BE2C (cell line): ENCODE data around the gene EYS.

Experiments
- DNase-seq: peaks from one replicate; pipeline ENCODE4 v3.0.0-alpha.2; 2020
- H3K27me3 ChIP-seq: fragments of 250-450 bp; sonication (Bioruptor Pico); 2 replicates; pipeline ENCODE4 v1.5.1; 2020; ENCODE audit warnings: mild to moderate bottlenecking
- H3K36me3 ChIP-seq: fragments of 250-450 bp; sonication (Bioruptor Pico); 2 replicates; pipeline ENCODE4 v1.5.1; 2020; ENCODE audit warnings: mild to moderate bottlenecking
- H3K4me1 ChIP-seq: fragments of 250-450 bp; sonication (Bioruptor Pico); 2 replicates; pipeline ENCODE4 v1.5.1; 2020
- H3K4me3 ChIP-seq: 2 replicates; pipeline ENCODE4 v1.5.1; 2011; ENCODE audit warnings: low read depth, low read length
- H3K9me3 ChIP-seq: fragments of 250-450 bp; sonication (Bioruptor Pico); 2 replicates; pipeline ENCODE4 v1.5.1; 2020
- TF ChIP-seq, protein P1 (sequence below): IDR thresholded peaks from 2 replicates; pipeline ENCODE4 v1.5.1; 2012; ENCODE audit warnings: mild to moderate bottlenecking, low read depth, low read length

Gene EYS

DNA sequence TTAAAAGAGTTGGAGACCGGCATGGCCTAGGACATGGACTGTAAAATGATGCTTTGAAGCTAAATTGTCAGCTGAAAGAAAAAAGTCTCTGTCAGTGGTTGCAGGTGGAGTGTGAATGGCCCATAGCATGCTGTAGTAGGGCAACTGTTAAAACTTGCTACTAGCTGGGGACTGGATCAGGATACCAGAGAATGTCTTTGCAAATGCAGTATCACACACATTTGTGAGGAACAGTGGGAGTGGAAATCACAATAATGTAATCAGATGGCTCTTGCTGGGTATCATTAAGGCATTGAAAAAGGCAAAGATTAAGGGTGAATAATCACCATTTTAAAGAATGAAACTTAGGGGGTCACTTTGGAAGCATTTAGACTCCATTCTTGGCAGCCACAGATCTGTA lies 737.9 kb downstream of the EYS start:
- H3K27me3 ChIP-seq, result no peaks in the 10 kb centered on the region
- TF ChIP-seq, protein P1, sequence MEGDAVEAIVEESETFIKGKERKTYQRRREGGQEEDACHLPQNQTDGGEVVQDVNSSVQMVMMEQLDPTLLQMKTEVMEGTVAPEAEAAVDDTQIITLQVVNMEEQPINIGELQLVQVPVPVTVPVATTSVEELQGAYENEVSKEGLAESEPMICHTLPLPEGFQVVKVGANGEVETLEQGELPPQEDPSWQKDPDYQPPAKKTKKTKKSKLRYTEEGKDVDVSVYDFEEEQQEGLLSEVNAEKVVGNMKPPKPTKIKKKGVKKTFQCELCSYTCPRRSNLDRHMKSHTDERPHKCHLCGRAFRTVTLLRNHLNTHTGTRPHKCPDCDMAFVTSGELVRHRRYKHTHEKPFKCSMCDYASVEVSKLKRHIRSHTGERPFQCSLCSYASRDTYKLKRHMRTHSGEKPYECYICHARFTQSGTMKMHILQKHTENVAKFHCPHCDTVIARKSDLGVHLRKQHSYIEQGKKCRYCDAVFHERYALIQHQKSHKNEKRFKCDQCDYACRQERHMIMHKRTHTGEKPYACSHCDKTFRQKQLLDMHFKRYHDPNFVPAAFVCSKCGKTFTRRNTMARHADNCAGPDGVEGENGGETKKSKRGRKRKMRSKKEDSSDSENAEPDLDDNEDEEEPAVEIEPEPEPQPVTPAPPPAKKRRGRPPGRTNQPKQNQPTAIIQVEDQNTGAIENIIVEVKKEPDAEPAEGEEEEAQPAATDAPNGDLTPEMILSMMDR, result no peak
- DNase-seq, result no peak
- H3K9me3 ChIP-seq, result no peaks in the 10 kb centered on the region
- H3K4me1 ChIP-seq, result no peaks in the 10 kb centered on the region; the same call in 1 of the 2 replicates
- no peak overlapping the region for H3K4me3 ChIP-seq
- H3K36me3 ChIP-seq, result no peaks in the 10 kb centered on the region

DNA sequence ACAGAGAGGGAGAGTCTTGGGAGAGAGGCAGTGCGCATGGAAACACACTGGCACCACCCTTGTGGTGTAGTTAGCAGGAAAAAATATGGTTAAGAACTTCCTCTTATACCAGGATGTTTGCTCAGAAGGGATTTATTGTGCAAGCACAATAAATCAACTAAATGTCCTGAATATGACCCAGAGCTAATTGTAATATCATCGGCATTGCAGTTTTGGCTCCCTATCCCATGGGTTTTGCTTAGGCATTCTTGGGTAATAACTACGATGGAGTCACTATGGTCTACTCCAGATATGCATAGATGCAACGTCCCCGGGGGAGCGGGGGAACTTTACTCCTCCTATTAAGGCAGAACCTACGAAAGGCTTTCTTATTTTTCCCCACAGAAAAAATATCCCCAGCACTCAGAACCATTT lies 751.6 kb downstream of the EYS start:
- TF ChIP-seq, protein P1, result no peak
- Histone ChIP-seq H3K9me3 (no peaks in the 10 kb centered on the region), H3K4me3 (no peak overlapping the region), H3K27me3 (no peaks in the 10 kb centered on the region), H3K4me1 (no peaks in the 10 kb centered on the region), H3K36me3 (no peaks in the 10 kb centered on the region)
- DNase-seq, result no peak

DNA sequence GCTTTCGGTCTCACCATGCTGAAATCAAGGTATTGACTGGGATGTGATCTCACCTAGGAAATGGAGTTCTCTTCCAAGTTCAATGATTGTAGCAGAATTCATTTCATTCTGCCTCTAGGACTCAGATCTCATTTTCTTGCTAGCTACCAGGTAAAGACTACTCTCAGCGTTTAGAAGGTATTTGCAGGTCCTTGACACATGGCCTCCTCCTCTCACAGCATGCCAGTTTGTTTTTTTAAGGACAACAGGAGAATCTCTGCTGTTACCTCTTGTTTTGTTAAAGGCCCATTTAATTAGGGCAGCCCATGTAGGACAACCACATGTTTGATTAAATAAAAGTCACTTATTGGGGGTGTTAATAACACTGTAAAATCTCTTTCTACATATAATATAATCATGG lies 757.8 kb downstream of the EYS start:
- H3K9me3 ChIP-seq, result no peaks in the 10 kb centered on the region
- TF ChIP-seq, protein P1, result no peak
- DNase-seq, result no peak
- no peaks in the 10 kb centered on the region for H3K36me3 ChIP-seq
- no peaks in the 10 kb centered on the region for H3K27me3 ChIP-seq
- no peaks in the 10 kb centered on the region for H3K4me1 ChIP-seq
- H3K4me3 ChIP-seq, result no peak overlapping the region

DNA sequence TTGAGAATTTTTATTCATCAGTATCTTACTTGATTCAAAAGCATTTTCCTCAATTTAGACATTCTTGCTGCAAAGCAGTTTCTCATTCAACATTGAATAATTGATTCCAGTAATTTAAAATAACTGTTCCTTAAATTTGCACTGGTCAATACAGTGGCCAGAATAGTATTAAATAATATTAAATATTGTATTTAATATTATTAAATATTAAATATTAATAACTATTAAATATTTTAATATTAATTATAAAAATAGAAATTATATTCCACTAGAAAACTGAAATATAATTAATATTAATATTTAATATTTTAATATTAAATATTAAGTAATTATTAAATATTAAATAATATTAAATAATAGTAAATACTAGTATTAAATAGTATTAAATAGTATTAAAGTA lies 758.8 kb downstream of the EYS start:
- Histone ChIP-seq H3K36me3 (no peaks in the 10 kb centered on the region), H3K4me3 (no peak overlapping the region), H3K27me3 (no peaks in the 10 kb centered on the region), H3K4me1 (no peaks in the 10 kb centered on the region), H3K9me3 (no peaks in the 10 kb centered on the region)
- TF ChIP-seq, protein P1, result no peak
- DNase-seq, result no peak

DNA sequence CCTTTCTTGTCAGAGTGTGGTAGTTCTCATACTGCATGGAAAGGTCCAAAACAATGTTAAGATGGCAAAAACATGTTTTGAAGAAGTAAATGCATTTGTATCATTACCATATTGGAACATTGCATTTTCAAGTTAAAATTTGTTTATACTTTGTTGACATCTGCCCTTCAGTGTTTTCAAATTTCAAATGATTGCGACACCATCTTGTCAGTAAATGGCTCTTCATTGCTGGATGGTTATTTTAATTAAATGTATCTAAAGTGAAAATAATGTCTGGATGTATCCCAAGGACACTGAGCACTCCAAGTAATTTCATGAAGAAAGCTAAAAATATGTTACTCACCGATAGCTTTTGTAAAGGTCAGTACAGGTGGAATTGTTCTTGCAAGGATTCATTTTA lies 761.6 kb downstream of the EYS start:
- H3K9me3 ChIP-seq, result no peaks in the 10 kb centered on the region
- no peaks in the 10 kb centered on the region for H3K4me1 ChIP-seq
- DNase-seq, result no peak
- TF ChIP-seq, protein P1, result no peak
- H3K27me3 ChIP-seq, result no peaks in the 10 kb centered on the region
- no peaks in the 10 kb centered on the region for H3K36me3 ChIP-seq
- H3K4me3 ChIP-seq, result no peak overlapping the region

DNA sequence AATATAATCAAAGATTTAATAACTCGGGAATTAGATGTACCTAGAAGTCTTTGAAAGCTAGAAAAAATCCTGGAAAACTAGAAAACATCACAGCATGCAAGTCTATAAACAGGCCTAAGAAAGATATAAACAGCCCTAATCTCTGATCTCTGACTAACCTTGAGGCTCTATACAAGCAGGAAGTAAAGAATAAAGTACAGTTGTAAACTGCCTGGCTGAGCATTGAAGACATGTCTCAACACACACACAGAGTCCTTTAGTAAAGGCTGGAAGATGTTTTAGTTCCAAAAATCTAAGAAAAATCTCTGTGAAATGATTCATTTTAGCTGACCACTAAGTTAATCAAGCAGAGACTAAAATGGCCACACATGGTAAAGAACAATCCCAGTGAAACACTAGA lies 774.5 kb downstream of the EYS start:
- no peak for DNase-seq
- H3K9me3 ChIP-seq, result no peaks in the 10 kb centered on the region
- H3K36me3 ChIP-seq, result no peaks in the 10 kb centered on the region
- TF ChIP-seq, protein P1, result no peak
- no peaks in the 10 kb centered on the region for H3K4me1 ChIP-seq
- no peaks in the 10 kb centered on the region for H3K27me3 ChIP-seq
- H3K4me3 ChIP-seq, result no peak overlapping the region
